ENCODE results near the gene KRT3. TPM values are rescaled to one million over a fixed set of nuclear protein-coding genes. Genes with fewer than 3 reads are reported as not detected.

KRT3 gene
- total RNA-seq, 1 donor from 2014 or later = 0.09 TPM

DNA sequence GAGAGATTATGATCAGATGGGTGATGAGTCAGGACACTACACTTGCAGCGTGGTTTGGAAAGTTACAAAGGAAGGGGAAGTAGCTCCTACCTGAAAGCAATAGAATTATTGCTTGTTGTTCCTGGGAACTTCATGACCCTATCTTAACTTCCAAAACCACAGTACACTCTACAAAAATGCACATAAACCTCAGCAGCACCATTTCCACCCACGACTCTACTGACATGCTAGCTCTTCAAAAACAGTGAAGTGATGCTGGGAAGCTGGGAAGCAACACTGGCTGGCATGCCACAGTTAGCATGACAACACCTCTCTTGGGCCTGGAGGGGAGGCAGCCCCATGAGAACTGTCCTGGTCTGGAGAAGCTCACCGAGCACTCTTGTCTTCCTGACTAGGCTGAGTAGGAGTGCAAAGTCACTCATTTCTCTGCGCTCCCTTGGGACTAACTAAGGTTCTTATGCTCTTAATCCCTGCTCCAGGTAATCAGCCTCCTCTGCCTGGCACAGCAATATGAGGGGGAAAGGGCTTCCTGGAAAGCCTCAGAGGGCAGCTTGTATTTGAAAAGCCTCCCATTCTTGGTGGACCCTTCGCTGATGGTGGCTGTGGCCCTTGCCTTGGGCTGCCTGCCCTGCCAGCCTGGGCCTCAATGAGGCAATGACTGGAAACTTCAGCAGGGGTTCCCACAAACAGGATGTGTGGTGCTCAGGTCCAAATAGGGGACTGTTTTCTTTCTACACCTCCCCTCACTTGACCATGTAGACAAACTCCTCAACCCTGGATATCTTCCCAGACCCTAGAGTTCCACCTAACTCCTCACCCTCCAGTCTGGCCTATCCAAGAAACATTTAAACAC lies 1.2 kb downstream of the KRT3 start:
- Histone ChIP-seq H3K9ac (ENCODE audit: low read length) (no peak overlapping the region), H2AFZ (ENCODE audit: low read depth, low read length) (no peak overlapping the region), H3K4me2 (ENCODE audit: low read length) (no peak overlapping the region), H3K4me3 (ENCODE audit: insufficient read depth, low read depth, low read length) (no peak overlapping the region), H3K36me3 (ENCODE audit: insufficient read depth, low read length) (no peaks in the 10 kb centered on the region), H3K79me2 (ENCODE audit: insufficient read depth, low read length) (no peaks in the 10 kb centered on the region), H3K27ac (ENCODE audit: low read depth, low read length) (no peak overlapping the region), H3K27me3 (ENCODE audit: insufficient read depth, low read length) (peaks cover 26% of the 10 kb centered on the region), H3K4me1 (ENCODE audit: insufficient read depth, low read length) (peaks cover 17% of the 10 kb centered on the region), H4K20me1 (ENCODE audit: insufficient read depth, low read length) (no peaks in the 10 kb centered on the region), H3K9me3 (ENCODE audit: insufficient read depth, low read depth, low read length) (no peaks in the 10 kb centered on the region)
- H3K27me3 Mint-ChIP-seq (ENCODE audit: low read depth, unreplicated experiment) = peaks cover 39% of the 10 kb centered on the region
- peaks cover 3% of the 10 kb centered on the region for H3K36me3 Mint-ChIP-seq (ENCODE audit: low read depth, unreplicated experiment)
- DNase-seq (ENCODE audit: low read depth) (peak; percentile 73), FAIRE-seq (no peak)
- H3K9me3 Mint-ChIP-seq (ENCODE audit: unreplicated experiment) = peaks cover 7% of the 10 kb centered on the region
- TF ChIP-seq, protein P1, sequence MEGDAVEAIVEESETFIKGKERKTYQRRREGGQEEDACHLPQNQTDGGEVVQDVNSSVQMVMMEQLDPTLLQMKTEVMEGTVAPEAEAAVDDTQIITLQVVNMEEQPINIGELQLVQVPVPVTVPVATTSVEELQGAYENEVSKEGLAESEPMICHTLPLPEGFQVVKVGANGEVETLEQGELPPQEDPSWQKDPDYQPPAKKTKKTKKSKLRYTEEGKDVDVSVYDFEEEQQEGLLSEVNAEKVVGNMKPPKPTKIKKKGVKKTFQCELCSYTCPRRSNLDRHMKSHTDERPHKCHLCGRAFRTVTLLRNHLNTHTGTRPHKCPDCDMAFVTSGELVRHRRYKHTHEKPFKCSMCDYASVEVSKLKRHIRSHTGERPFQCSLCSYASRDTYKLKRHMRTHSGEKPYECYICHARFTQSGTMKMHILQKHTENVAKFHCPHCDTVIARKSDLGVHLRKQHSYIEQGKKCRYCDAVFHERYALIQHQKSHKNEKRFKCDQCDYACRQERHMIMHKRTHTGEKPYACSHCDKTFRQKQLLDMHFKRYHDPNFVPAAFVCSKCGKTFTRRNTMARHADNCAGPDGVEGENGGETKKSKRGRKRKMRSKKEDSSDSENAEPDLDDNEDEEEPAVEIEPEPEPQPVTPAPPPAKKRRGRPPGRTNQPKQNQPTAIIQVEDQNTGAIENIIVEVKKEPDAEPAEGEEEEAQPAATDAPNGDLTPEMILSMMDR (IDR thresholded peaks at IDR 0.05; ENCODE audit: insufficient read depth, low read depth, low read length) = no peak
- no peak for TF ChIP-seq EZH2 (IDR thresholded peaks at IDR 0.05; ENCODE audit: insufficient read depth, low read length)
- no peak overlapping the region for H3K4me3 Mint-ChIP-seq (ENCODE audit: unreplicated experiment)
- peaks cover 26% of the 10 kb centered on the region for H3K4me1 Mint-ChIP-seq (ENCODE audit: low read depth, unreplicated experiment)
- peak overlapping the region; percentile 60 for H3K27ac Mint-ChIP-seq (ENCODE audit: unreplicated experiment)

DNA sequence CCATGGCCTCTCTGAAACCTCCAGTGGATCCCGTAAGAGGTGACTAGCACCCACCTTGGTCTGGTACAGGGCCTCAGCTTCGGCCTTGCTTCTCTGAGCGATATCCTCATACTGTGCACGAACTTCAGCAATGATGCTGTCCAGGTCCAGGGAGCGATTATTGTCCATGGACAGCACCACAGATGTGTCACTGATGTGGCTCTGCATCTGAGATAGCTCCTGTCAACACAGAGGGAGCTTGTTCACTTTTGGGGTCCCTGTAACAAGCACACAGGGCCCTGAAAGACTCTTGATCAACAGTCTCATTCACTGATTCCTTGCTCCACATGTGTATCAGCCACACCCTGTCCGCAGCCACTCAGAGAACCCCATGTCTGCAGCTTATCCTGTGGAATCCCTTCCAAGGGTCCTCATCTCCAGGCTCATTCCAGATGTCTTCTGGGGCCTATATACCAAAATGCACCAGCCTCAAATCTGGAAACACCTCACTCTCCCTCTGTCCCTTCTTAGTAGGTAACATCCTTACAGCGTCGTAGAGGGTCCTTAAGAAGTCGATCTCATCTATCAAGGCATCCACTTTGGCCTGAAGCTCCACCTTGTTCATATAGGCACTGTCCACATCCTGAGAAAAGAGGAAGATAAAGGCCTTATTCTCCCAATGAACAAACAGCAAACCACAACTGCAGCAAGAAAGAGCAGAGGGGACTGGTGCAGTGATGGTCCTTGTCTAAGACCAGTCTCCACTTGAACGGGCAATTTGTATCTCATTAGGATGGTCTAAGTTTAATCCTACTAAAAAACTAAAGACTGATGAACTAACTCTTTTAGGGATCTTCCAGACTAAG lies 3.5 kb downstream of the KRT3 start:
- Histone ChIP-seq H3K9me3 (ENCODE audit: insufficient read depth, low read depth, low read length) (no peaks in the 10 kb centered on the region), H3K4me2 (ENCODE audit: low read length) (no peak overlapping the region), H3K4me1 (ENCODE audit: insufficient read depth, low read length) (peaks cover 9% of the 10 kb centered on the region), H2AFZ (ENCODE audit: low read depth, low read length) (no peak overlapping the region), H4K20me1 (ENCODE audit: insufficient read depth, low read length) (no peaks in the 10 kb centered on the region), H3K4me3 (ENCODE audit: insufficient read depth, low read depth, low read length) (no peak overlapping the region), H3K27me3 (ENCODE audit: insufficient read depth, low read length) (peaks cover 42% of the 10 kb centered on the region), H3K9ac (ENCODE audit: low read length) (no peak overlapping the region), H3K27ac (ENCODE audit: low read depth, low read length) (no peak overlapping the region), H3K36me3 (ENCODE audit: insufficient read depth, low read length) (no peaks in the 10 kb centered on the region), H3K79me2 (ENCODE audit: insufficient read depth, low read length) (no peaks in the 10 kb centered on the region)
- no peak for TF ChIP-seq EZH2 (IDR thresholded peaks at IDR 0.05; ENCODE audit: insufficient read depth, low read length)
- TF ChIP-seq, protein P1 (IDR thresholded peaks at IDR 0.05; ENCODE audit: insufficient read depth, low read depth, low read length) = no peak
- no peak for FAIRE-seq
- H3K27ac Mint-ChIP-seq (ENCODE audit: unreplicated experiment) = no peak overlapping the region
- no peak overlapping the region for H3K4me3 Mint-ChIP-seq (ENCODE audit: unreplicated experiment)
- H3K36me3 Mint-ChIP-seq (ENCODE audit: low read depth, unreplicated experiment) = peaks cover 5% of the 10 kb centered on the region
- DNase-seq (ENCODE audit: low read depth) = no peak
- peaks cover 12% of the 10 kb centered on the region for H3K4me1 Mint-ChIP-seq (ENCODE audit: low read depth, unreplicated experiment)
- peaks cover 7% of the 10 kb centered on the region for H3K9me3 Mint-ChIP-seq (ENCODE audit: unreplicated experiment)
- peaks cover 60% of the 10 kb centered on the region for H3K27me3 Mint-ChIP-seq (ENCODE audit: low read depth, unreplicated experiment)

Data from astrocyte (in vitro differentiated cells and primary cell).